HepG2 (cell line): ENCODE results near the gene TASP1. TPM values are rescaled to one million over a fixed set of nuclear protein-coding genes. Genes with fewer than 3 reads are reported as not detected.

Experiments
- CBFB ChIP-seq: sonication (generic); formaldehyde crosslinking; IDR thresholded peaks from 2 replicates; pipeline ENCODE4 v1.4.0; 2020; ENCODE audit warnings: missing genetic modification reagents
- FOXM1 ChIP-seq: sonication (generic); formaldehyde crosslinking; IDR thresholded peaks from 2 replicates; pipeline ENCODE4 v1.5.0; 2020; ENCODE audit warnings: missing genetic modification reagents
- HBP1 ChIP-seq: IDR thresholded peaks from 2 replicates; pipeline ENCODE4 v1.6.1; 2016; ENCODE audit warnings: low read depth, control low read depth
- KDM6A ChIP-seq: IDR thresholded peaks from 2 replicates; pipeline ENCODE4 v1.6.1; 2016; ENCODE audit warnings: low read depth
- MED13 ChIP-seq: sonication (generic); formaldehyde crosslinking; IDR thresholded peaks from 2 replicates; pipeline ENCODE4 v1.5.0; 2020; ENCODE audit warnings: missing genetic modification reagents
- MIXL1 ChIP-seq: IDR thresholded peaks from 2 replicates; pipeline ENCODE4 v1.6.1; 2016
- PAXIP1 ChIP-seq: sonication (generic); formaldehyde crosslinking; conservative IDR thresholded peaks from 2 replicates; pipeline ENCODE4 v1.4.0; 2020; ENCODE audit warnings: mild to moderate bottlenecking, missing genetic modification reagents, moderate library complexity
- RBAK ChIP-seq: sonication (generic); formaldehyde crosslinking; IDR thresholded peaks from 2 replicates; pipeline ENCODE4 v1.5.1; 2020; ENCODE audit warnings: mild to moderate bottlenecking, missing genetic modification reagents
- RFX5 ChIP-seq: IDR thresholded peaks from 2 replicates; pipeline ENCODE4 v1.6.1; 2011; ENCODE audit warnings: low read depth, low read length, improper control_type of control experiment
- RFXANK ChIP-seq: IDR thresholded peaks from 2 replicates; pipeline ENCODE4 v1.6.1; 2016
- ZBTB7B ChIP-seq: sonication (generic); formaldehyde crosslinking; IDR thresholded peaks from 2 replicates; pipeline ENCODE4 v1.4.0; 2020; ENCODE audit warnings: missing genetic modification reagents
- ZNF317 ChIP-seq: sonication (generic); formaldehyde crosslinking; IDR thresholded peaks from 2 replicates; pipeline ENCODE4 v1.5.0; 2020; ENCODE audit warnings: mild to moderate bottlenecking, missing genetic modification reagents
- ZNF350 ChIP-seq: sonication (generic); formaldehyde crosslinking; IDR thresholded peaks from 2 replicates; pipeline ENCODE4 v1.4.0; 2020; ENCODE audit warnings: mild to moderate bottlenecking, low read depth, missing genetic modification reagents, borderline replicate concordance
- ZNF446 ChIP-seq: sonication (generic); formaldehyde crosslinking; IDR thresholded peaks from 2 replicates; pipeline ENCODE4 v1.5.0; 2020; ENCODE audit warnings: mild to moderate bottlenecking, missing genetic modification reagents
- ZNF615 ChIP-seq: sonication (generic); formaldehyde crosslinking; IDR thresholded peaks from 2 replicates; pipeline ENCODE4 v1.5.0; 2020; ENCODE audit warnings: mild to moderate bottlenecking, missing genetic modification reagents, borderline replicate concordance
- ZNF775 ChIP-seq: sonication (generic); formaldehyde crosslinking; IDR thresholded peaks from 2 replicates; pipeline ENCODE4 v1.4.0; 2020; ENCODE audit warnings: missing genetic modification reagents, mild to moderate bottlenecking, moderate library complexity, borderline replicate concordance
- ZNF780A ChIP-seq: sonication (generic); formaldehyde crosslinking; IDR thresholded peaks from 2 replicates; pipeline ENCODE4 v1.8.0; 2022; ENCODE audit warnings: mild to moderate bottlenecking, missing genetic modification reagents, moderate library complexity
- ZNF782 ChIP-seq: sonication (generic); formaldehyde crosslinking; IDR thresholded peaks from 2 replicates; pipeline ENCODE4 v1.4.0; 2020; ENCODE audit warnings: missing genetic modification reagents, mild to moderate bottlenecking, borderline replicate concordance
- polyA plus RNA-seq, 8 experiments: library from polyadenylated mRNA; depleted of rRNA in 3 of 8; stranded (reverse) in 7 of 8; unstranded in 1 of 8; fragments of >200 nt; fragmentation: Illumina TruSeq in 4 of 8; extraction: Trizol in 4 of 8; gene quantifications; 2 replicates each; pipeline versions ENCODE4 v1.2.1 to v1.2.3, GENCODE V29; 2011 to 2016; ENCODE audit warnings: low read depth in 4 of 8, missing spikeins in 1 of 8, mixed read lengths in 1 of 8; ENCODE audit not compliant: insufficient read depth in 1 of 8
- total RNA-seq, 5 experiments: library from RNA; depleted of rRNA; stranded (reverse); fragments of >200 nt; fragmentation: Illumina TruSeq; extraction: Trizol; gene quantifications; 2 replicates each; pipeline ENCODE4 v1.2.3, GENCODE V29; 2016; ENCODE audit warnings: low read depth in 1 of 5
- TF ChIP-seq, protein P1 (sequence below): sonication (generic); formaldehyde crosslinking; IDR thresholded peaks from 2 replicates; pipeline ENCODE4 v1.5.1; 2020; ENCODE audit warnings: mild to moderate bottlenecking, missing genetic modification reagents, moderate library complexity
- TF ChIP-seq, protein P2 (sequence below): sonication (generic); formaldehyde crosslinking; IDR thresholded peaks from 2 replicates; pipeline ENCODE4 v1.4.0; 2020; ENCODE audit warnings: missing genetic modification reagents

Gene TASP1
- total and polyA plus RNA-seq, 2 of the 13 experiments (the other 11 are each of a cell fraction or from before 2014, with no cell fraction given): 10.0 to 25.2 TPM

GRCh38 chr20:13430346-13431002 is 208.3 kb downstream of the TASP1 start (continued):
- TF ChIP-seq, protein P1, sequence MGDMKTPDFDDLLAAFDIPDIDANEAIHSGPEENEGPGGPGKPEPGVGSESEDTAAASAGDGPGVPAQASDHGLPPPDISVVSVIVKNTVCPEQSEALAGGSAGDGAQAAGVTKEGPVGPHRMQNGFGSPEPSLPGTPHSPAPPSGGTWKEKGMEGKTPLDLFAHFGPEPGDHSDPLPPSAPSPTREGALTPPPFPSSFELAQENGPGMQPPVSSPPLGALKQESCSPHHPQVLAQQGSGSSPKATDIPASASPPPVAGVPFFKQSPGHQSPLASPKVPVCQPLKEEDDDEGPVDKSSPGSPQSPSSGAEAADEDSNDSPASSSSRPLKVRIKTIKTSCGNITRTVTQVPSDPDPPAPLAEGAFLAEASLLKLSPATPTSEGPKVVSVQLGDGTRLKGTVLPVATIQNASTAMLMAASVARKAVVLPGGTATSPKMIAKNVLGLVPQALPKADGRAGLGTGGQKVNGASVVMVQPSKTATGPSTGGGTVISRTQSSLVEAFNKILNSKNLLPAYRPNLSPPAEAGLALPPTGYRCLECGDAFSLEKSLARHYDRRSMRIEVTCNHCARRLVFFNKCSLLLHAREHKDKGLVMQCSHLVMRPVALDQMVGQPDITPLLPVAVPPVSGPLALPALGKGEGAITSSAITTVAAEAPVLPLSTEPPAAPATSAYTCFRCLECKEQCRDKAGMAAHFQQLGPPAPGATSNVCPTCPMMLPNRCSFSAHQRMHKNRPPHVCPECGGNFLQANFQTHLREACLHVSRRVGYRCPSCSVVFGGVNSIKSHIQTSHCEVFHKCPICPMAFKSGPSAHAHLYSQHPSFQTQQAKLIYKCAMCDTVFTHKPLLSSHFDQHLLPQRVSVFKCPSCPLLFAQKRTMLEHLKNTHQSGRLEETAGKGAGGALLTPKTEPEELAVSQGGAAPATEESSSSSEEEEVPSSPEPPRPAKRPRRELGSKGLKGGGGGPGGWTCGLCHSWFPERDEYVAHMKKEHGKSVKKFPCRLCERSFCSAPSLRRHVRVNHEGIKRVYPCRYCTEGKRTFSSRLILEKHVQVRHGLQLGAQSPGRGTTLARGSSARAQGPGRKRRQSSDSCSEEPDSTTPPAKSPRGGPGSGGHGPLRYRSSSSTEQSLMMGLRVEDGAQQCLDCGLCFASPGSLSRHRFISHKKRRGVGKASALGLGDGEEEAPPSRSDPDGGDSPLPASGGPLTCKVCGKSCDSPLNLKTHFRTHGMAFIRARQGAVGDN (CRISPR knock-in tag): no peak
- TF ChIP-seq ZNF782 (CRISPR knock-in tag) (no peak), HBP1 (no peak), ZNF775 (CRISPR knock-in tag) (no peak), CBFB (CRISPR knock-in tag) (no peak), MIXL1 (CRISPR knock-in tag) (peak; percentile 56; the same call in 1 of the 2 replicates), ZNF446 (CRISPR knock-in tag) (no peak), ZNF350 (CRISPR knock-in tag) (no peak), RBAK (CRISPR knock-in tag) (no peak), ZNF317 (CRISPR knock-in tag) (no peak), RFXANK (no peak), FOXM1 (CRISPR knock-in tag) (no peak), ZBTB7B (0 out of 2 replicates have a peak, but pooled peaks have one; percentile 29), ZNF780A (CRISPR knock-in tag) (no peak), ZNF615 (no peak), RFX5 (no peak), KDM6A (CRISPR knock-in tag) (peak; percentile 61; the same call in 1 of the 2 replicates), PAXIP1 (CRISPR knock-in tag) (peak; percentile 62), MED13 (CRISPR knock-in tag) (no peak)
- TF ChIP-seq, protein P2, sequence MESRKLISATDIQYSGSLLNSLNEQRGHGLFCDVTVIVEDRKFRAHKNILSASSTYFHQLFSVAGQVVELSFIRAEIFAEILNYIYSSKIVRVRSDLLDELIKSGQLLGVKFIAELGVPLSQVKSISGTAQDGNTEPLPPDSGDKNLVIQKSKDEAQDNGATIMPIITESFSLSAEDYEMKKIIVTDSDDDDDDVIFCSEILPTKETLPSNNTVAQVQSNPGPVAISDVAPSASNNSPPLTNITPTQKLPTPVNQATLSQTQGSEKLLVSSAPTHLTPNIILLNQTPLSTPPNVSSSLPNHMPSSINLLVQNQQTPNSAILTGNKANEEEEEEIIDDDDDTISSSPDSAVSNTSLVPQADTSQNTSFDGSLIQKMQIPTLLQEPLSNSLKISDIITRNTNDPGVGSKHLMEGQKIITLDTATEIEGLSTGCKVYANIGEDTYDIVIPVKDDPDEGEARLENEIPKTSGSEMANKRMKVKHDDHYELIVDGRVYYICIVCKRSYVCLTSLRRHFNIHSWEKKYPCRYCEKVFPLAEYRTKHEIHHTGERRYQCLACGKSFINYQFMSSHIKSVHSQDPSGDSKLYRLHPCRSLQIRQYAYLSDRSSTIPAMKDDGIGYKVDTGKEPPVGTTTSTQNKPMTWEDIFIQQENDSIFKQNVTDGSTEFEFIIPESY (CRISPR knock-in tag): no peak
